CD14-positive monocyte (primary cell): ENCODE results near the gene PARP11. TPM values are rescaled to one million over a fixed set of nuclear protein-coding genes. Genes with fewer than 3 reads are reported as not detected.

ENCODE experiments used
- DNase-seq, 3 donors: peaks; one replicate each; pipeline ENCODE4 v3.0.0-alpha.2; 2011 to 2022
- H2AFZ ChIP-seq: 2 replicates; pipeline ENCODE4 v1.6.0; 2012; ENCODE audit warnings: mild to moderate bottlenecking, low read depth, low read length, inconsistent platforms; ENCODE audit not compliant: insufficient read depth, poor library complexity, severe bottlenecking
- H3K27ac ChIP-seq, 2 donors: 1 replicate in 1 of 2; 2 replicates in 1 of 2; pipeline ENCODE4 v1.5.1; 2012 to 2013; ENCODE audit warnings: low read length in 2 of 2, control low read depth in 1 of 2, inconsistent platforms in 1 of 2, low read depth in 1 of 2, mild to moderate bottlenecking in 1 of 2
- H3K27me3 ChIP-seq, 2 donors: one replicate each; pipeline versions ENCODE4 v1.6.0 to v1.6.1; 2011 to 2013; ENCODE audit warnings: low read length in 2 of 2; ENCODE audit not compliant: control insufficient read depth in 2 of 2, insufficient read depth in 2 of 2
- H3K36me3 ChIP-seq, 2 donors: replicated peaks in 1 of 2; 1 replicate in 1 of 2; 2 replicates in 1 of 2; pipeline versions ENCODE4 v1.5.1 to v1.6.1; 2012 to 2013; ENCODE audit warnings: low read length in 2 of 2, control low read depth in 1 of 2, inconsistent platforms in 1 of 2, mild to moderate bottlenecking in 1 of 2; ENCODE audit not compliant: insufficient read depth in 2 of 2, control insufficient read depth in 1 of 2
- H3K4me1 ChIP-seq, 2 donors: 1 replicate in 1 of 2; 2 replicates in 1 of 2; pipeline versions ENCODE4 v1.5.1 to v1.6.1; 2012 to 2013; ENCODE audit warnings: low read length in 2 of 2, control low read depth in 1 of 2, inconsistent platforms in 1 of 2, mild to moderate bottlenecking in 1 of 2, moderate library complexity in 1 of 2; ENCODE audit not compliant: insufficient read depth in 2 of 2, control insufficient read depth in 1 of 2
- H3K4me2 ChIP-seq: replicated peaks from 2 replicates; pipeline ENCODE3; 2012; ENCODE audit warnings: low read length, moderate library complexity, mild to moderate bottlenecking; ENCODE audit not compliant: poor library complexity, severe bottlenecking; ENCODE audit errors: extremely low read depth
- H3K4me3 ChIP-seq, 3 experiments: fragments of 200-600 bp in 1 of 3; sonication (generic) in 1 of 3; replicated peaks in 1 of 3; 1 replicate in 2 of 3; 2 replicates in 1 of 3; pipeline ENCODE4 v1.5.1; 2011 to 2013; ENCODE audit warnings: low read length in 3 of 3, mild to moderate bottlenecking in 3 of 3, control low read depth in 2 of 3, low read depth in 2 of 3, inconsistent platforms in 1 of 3, moderate library complexity in 1 of 3
- H3K79me2 ChIP-seq: 2 replicates; pipeline ENCODE4 v1.6.0; 2012; ENCODE audit warnings: mild to moderate bottlenecking, control low read depth, inconsistent platforms, low read length, moderate library complexity; ENCODE audit not compliant: insufficient read depth
- H3K9ac ChIP-seq: 2 replicates; pipeline ENCODE4 v1.6.0; 2017; ENCODE audit warnings: low read length, mild to moderate bottlenecking; ENCODE audit not compliant: insufficient read depth, poor library complexity, severe bottlenecking
- H3K9me3 ChIP-seq, 2 donors: replicated peaks in 1 of 2; 1 replicate in 1 of 2; 2 replicates in 1 of 2; pipeline versions ENCODE4 v1.5.1 to v1.6.1; 2012 to 2013; ENCODE audit warnings: low read length in 2 of 2, control low read depth in 1 of 2; ENCODE audit not compliant: control insufficient read depth in 1 of 2, insufficient read depth in 1 of 2
- H4K20me1 ChIP-seq: 2 replicates; pipeline ENCODE4 v1.6.0; 2012; ENCODE audit warnings: mild to moderate bottlenecking, low read length, control low read depth, moderate library complexity; ENCODE audit not compliant: insufficient read depth
- H3K27ac Mint-ChIP-seq, 7 donors: one replicate each; pipeline ENCODE4 v1.8.0; 2020; ENCODE audit warnings: mild to moderate bottlenecking in 7 of 7, mixed read lengths in 7 of 7, moderate library complexity in 6 of 7, inconsistent platforms in 2 of 7
- H3K27me3 Mint-ChIP-seq, 3 donors: one replicate each; pipeline ENCODE4 v1.8.0; 2021 to 2022; ENCODE audit warnings: low read depth in 3 of 3, mild to moderate bottlenecking in 3 of 3, mixed read lengths in 3 of 3, moderate library complexity in 3 of 3, inconsistent platforms in 1 of 3
- H3K36me3 Mint-ChIP-seq, 2 donors: one replicate each; pipeline ENCODE4 v1.8.0; 2020; ENCODE audit warnings: mixed read lengths in 2 of 2, inconsistent platforms in 1 of 2, mild to moderate bottlenecking in 1 of 2
- H3K4me1 Mint-ChIP-seq: one replicate; pipeline ENCODE4 v1.8.0; 2020; ENCODE audit warnings: mild to moderate bottlenecking, mixed read lengths
- H3K4me3 Mint-ChIP-seq, 2 donors: one replicate each; pipeline ENCODE4 v1.8.0; 2020; ENCODE audit warnings: mild to moderate bottlenecking in 2 of 2, mixed read lengths in 2 of 2, moderate library complexity in 1 of 2
- H3K9me3 Mint-ChIP-seq, 7 donors: one replicate each; pipeline ENCODE4 v1.8.0; 2020 to 2022; ENCODE audit warnings: mixed read lengths in 7 of 7, mild to moderate bottlenecking in 6 of 7, moderate library complexity in 6 of 7, inconsistent platforms in 2 of 7
- WGBS: methylation state at CpG from one replicate; pipeline ENCODE4 v1.1.5; 2013; ENCODE audit warnings: missing lambda C conversion rate; ENCODE audit not compliant: insufficient coverage; 5-methylcytosine and 5-hydroxymethylcytosine counted together
- intact Hi-C, 2 donors: fragments of 100-400 bp; cut with micrococcal nuclease; formaldehyde crosslinking; loops; one replicate each; pipeline versions ENCODE4 v1.15.0 to v1.15.1; 2023
- polyA plus RNA-seq, 3 donors: library from polyadenylated mRNA; depleted of rRNA in 1 of 3; unstranded in 2 of 3; stranded (reverse) in 1 of 3; fragments of 300-500 nt in 2 of 3; fragments of >200 nt in 1 of 3; fragmentation: Illumina TruSeq in 2 of 3; gene quantifications; 1 replicate in 2 of 3; 2 replicates in 1 of 3; pipeline ENCODE4 v1.2.3, GENCODE V29; 2012 to 2021
- TF ChIP-seq, protein P1 (sequence below): fragments of 200-600 bp; IDR thresholded peaks from one replicate; pipeline ENCODE4 v1.8.0; 2022; ENCODE audit warnings: antibody characterized with exemption, mild to moderate bottlenecking

Gene PARP11
- polyA plus RNA-seq, 3 donors = 3.2 to 6.2 (median 5.4) TPM

GRCh38 chr12:3882406-3882805 is 9.2 kb upstream of the PARP11 start:
- Mint-ChIP-seq H3K27ac (no peak overlapping the region), H3K27me3 (peaks cover 2 to 9% (median 3%) of the 10 kb centered on the region in 3 donors), H3K4me3 (no peak overlapping the region), H3K4me1 (peaks cover 9% of the 10 kb centered on the region), H3K36me3 (no peaks in the 10 kb centered on the region), H3K9me3 (peaks cover 0 to 5% (median 0%) of the 10 kb centered on the region in 7 donors)
- Histone ChIP-seq H2AFZ (no peak overlapping the region), H3K4me1 (peaks cover 6% of the 10 kb centered on the region in 2 donors), H3K9me3 (no peaks in the 10 kb centered on the region), H3K27ac (no peak overlapping the region), H3K4me3 (no peak overlapping the region), H3K79me2 (no peaks in the 10 kb centered on the region), H3K4me2 (no peak overlapping the region), H4K20me1 (no peaks in the 10 kb centered on the region), H3K36me3 (no peaks in the 10 kb centered on the region), H3K27me3 (no peaks in the 10 kb centered on the region), H3K9ac (no peak overlapping the region)
- no peak for DNase-seq
- 88% methylated on average over 1 of the region's 4 CpGs for WGBS
- intact Hi-C loops = loop anchor here in 1 of 2 donors (10.0 kb wide), 2 partner anchors 152 to 212 kb away; no protein-coding TSS in a partner anchor
- TF ChIP-seq, protein P1, sequence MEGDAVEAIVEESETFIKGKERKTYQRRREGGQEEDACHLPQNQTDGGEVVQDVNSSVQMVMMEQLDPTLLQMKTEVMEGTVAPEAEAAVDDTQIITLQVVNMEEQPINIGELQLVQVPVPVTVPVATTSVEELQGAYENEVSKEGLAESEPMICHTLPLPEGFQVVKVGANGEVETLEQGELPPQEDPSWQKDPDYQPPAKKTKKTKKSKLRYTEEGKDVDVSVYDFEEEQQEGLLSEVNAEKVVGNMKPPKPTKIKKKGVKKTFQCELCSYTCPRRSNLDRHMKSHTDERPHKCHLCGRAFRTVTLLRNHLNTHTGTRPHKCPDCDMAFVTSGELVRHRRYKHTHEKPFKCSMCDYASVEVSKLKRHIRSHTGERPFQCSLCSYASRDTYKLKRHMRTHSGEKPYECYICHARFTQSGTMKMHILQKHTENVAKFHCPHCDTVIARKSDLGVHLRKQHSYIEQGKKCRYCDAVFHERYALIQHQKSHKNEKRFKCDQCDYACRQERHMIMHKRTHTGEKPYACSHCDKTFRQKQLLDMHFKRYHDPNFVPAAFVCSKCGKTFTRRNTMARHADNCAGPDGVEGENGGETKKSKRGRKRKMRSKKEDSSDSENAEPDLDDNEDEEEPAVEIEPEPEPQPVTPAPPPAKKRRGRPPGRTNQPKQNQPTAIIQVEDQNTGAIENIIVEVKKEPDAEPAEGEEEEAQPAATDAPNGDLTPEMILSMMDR = no peak

- Histone ChIP-seq H3K4me2 (no peak overlapping the region), H4K20me1 (no peaks in the 10 kb centered on the region), H3K79me2 (no peaks in the 10 kb centered on the region), H3K36me3 (no peaks in the 10 kb centered on the region), H3K9ac (no peak overlapping the region), H3K4me3 (no peak overlapping the region), H3K9me3 (no peaks in the 10 kb centered on the region), H3K4me1 (peaks cover 6% of the 10 kb centered on the region in 2 donors), H3K27me3 (no peaks in the 10 kb centered on the region), H2AFZ (no peak overlapping the region), H3K27ac (no peak overlapping the region)
- TF ChIP-seq, protein P1 = no peak
- peaks cover 2 to 9% (median 3%) of the 10 kb centered on the region in 3 donors for H3K27me3 Mint-ChIP-seq
- 97% methylated on average over 7 of the region's 11 CpGs for WGBS
- intact Hi-C loops = loop anchor here in 1 of 2 donors (10.0 kb wide), 2 partner anchors 153 to 213 kb away; no protein-coding TSS in a partner anchor
- peaks cover 9% of the 10 kb centered on the region for H3K4me1 Mint-ChIP-seq
- H3K4me3 Mint-ChIP-seq = no peak overlapping the region
- no peak overlapping the region for H3K27ac Mint-ChIP-seq
- H3K36me3 Mint-ChIP-seq = no peaks in the 10 kb centered on the region
- no peak for DNase-seq
- H3K9me3 Mint-ChIP-seq = peaks cover 0 to 5% (median 0%) of the 10 kb centered on the region in 7 donors
Measured at GRCh38 chr12:3881281-3881950, 8.2 kb upstream of the PARP11 start.
